ENCODE measurements around the gene AGBL3.
"Not testable (repeated sequence)": the region's sequence is repeated elsewhere in the genome, so short reads cannot be mapped to it uniquely, and the experiment has no call there.

AGBL3 gene

GRCh38 chr7:134966691-134967090 is 19.6 kb upstream of the AGBL3 start:
- no peak for DNase-seq

GRCh38 chr7:134968110-134968509 is 18.2 kb upstream of the AGBL3 start:
- DNase-seq, result no peak

- not testable (repeated sequence) for DNase-seq
These were observed 4.7 kb upstream of the AGBL3 start for GRCh38 chr7:134981645-134982044.

- no peak for DNase-seq
These were observed 380 bp upstream of the AGBL3 start for GRCh38 chr7:134985894-134986362.

- no peak for DNase-seq
These were observed 1.9 kb downstream of the AGBL3 start for GRCh38 chr7:134988161-134988560.

- DNase-seq, result no peak
These were observed 5.4 kb downstream of the AGBL3 start for GRCh38 chr7:134991469-134992339.

GRCh38 chr7:134992626-134993179 is 6.4 kb downstream of the AGBL3 start:
- DNase-seq, result no peak

GRCh38 chr7:134993877-134994456 is 7.7 kb downstream of the AGBL3 start:
- DNase-seq, result no peak

GRCh38 chr7:134995239-134996096 is 9.2 kb downstream of the AGBL3 start:
- DNase-seq, result no peak

- no peak for DNase-seq
These were observed 9.8 kb downstream of the AGBL3 start for GRCh38 chr7:134996097-134996550.

- DNase-seq, result no peak
These were observed 11.0 kb downstream of the AGBL3 start for GRCh38 chr7:134997214-134997885.

GRCh38 chr7:134999136-134999535 is 12.8 kb downstream of the AGBL3 start:
- DNase-seq, result no peak

GRCh38 chr7:135001390-135002165 is 15.3 kb downstream of the AGBL3 start:
- DNase-seq, result no peak

- DNase-seq, result no peak
These were observed 25.9 kb downstream of the AGBL3 start for GRCh38 chr7:135012229-135012628.

GRCh38 chr7:135023622-135024021 is 37.3 kb downstream of the AGBL3 start:
- DNase-seq, result no peak

- no peak for DNase-seq
These were observed 48.9 kb downstream of the AGBL3 start for GRCh38 chr7:135035252-135035651.

GRCh38 chr7:135067017-135067416 is 80.7 kb downstream of the AGBL3 start:
- not testable (repeated sequence) for DNase-seq

- DNase-seq, result no peak
These were observed 87.8 kb downstream of the AGBL3 start for GRCh38 chr7:135074096-135074495.

- no peak for DNase-seq
These were observed 88.2 kb downstream of the AGBL3 start for GRCh38 chr7:135074531-135074930.

- no peak for DNase-seq
These were observed 89.4 kb downstream of the AGBL3 start for GRCh38 chr7:135075716-135076115.

GRCh38 chr7:135076882-135077281 is 90.6 kb downstream of the AGBL3 start:
- DNase-seq, result no peak

GRCh38 chr7:135077642-135078041 is 91.3 kb downstream of the AGBL3 start:
- no peak for DNase-seq
